SK-N-DZ (cell line): ENCODE results near the gene CYP26B1.

Experiments used
- DNase-seq: peaks from one replicate; pipeline ENCODE4 v3.0.0-alpha.2; 2015; ENCODE audit warnings: low spot score

Gene CYP26B1

GRCh38 chr2:72130659-72131360 lies 16.9 kb downstream of the CYP26B1 start:
- no peak for DNase-seq

- DNase-seq, result no peak
Measured at GRCh38 chr2:72129681-72130340, 17.9 kb downstream of the CYP26B1 start.

- DNase-seq, result no peak
Measured at GRCh38 chr2:72128843-72129227, 18.8 kb downstream of the CYP26B1 start.

- no peak for DNase-seq
Measured at GRCh38 chr2:72128059-72128842, 19.4 kb downstream of the CYP26B1 start.

GRCh38 chr2:72127401-72128058 lies 20.1 kb downstream of the CYP26B1 start:
- no peak for DNase-seq

- no peak for DNase-seq
Measured at GRCh38 chr2:72126186-72127100, 21.2 kb downstream of the CYP26B1 start.

GRCh38 chr2:72124376-72124775 lies 23.3 kb downstream of the CYP26B1 start:
- no peak for DNase-seq

GRCh38 chr2:72121153-72121552 lies 26.5 kb downstream of the CYP26B1 start:
- no peak for DNase-seq

- DNase-seq, result no peak
Measured at GRCh38 chr2:72118951-72119350, 28.7 kb downstream of the CYP26B1 start.

GRCh38 chr2:72118386-72118785 lies 29.3 kb downstream of the CYP26B1 start:
- no peak for DNase-seq

- DNase-seq, result no peak
Measured at GRCh38 chr2:72117718-72118117, 29.9 kb downstream of the CYP26B1 start.

- DNase-seq, result no peak
Measured at GRCh38 chr2:72117029-72117428, 30.6 kb downstream of the CYP26B1 start.

GRCh38 chr2:72116081-72116533 lies 31.6 kb downstream of the CYP26B1 start:
- peak; percentile 52 for DNase-seq

- DNase-seq, result no peak
Measured at GRCh38 chr2:72115110-72116080, 32.3 kb downstream of the CYP26B1 start.

- no peak for DNase-seq
Measured at GRCh38 chr2:72114693-72115051, 33.0 kb downstream of the CYP26B1 start.

GRCh38 chr2:72113847-72114692 lies 33.6 kb downstream of the CYP26B1 start:
- DNase-seq, result no peak

- DNase-seq, result no peak
Measured at GRCh38 chr2:72112981-72113846, 34.4 kb downstream of the CYP26B1 start.

- no peak for DNase-seq
Measured at GRCh38 chr2:72112401-72112800, 35.3 kb downstream of the CYP26B1 start.
